Motor neuron (in vitro differentiated cells): ENCODE data around the gene WDR26. TPM values are rescaled to one million over a fixed set of nuclear protein-coding genes. Genes with fewer than 3 reads are reported as not detected.

Experiments used
- ATAC-seq, 8 experiments: fragments of 200-7000 bp; cut with Tn5 transposase; replicated peaks in 6 of 8; 2 replicates each; pipeline ENCODE4 v1.8.0; 2021; ENCODE audit warnings: mild to moderate bottlenecking in 8 of 8, moderate library complexity in 8 of 8
- H3K27ac ChIP-seq, 2 donors: fragments of 250-450 bp; sonication (Bioruptor Pico); 2 replicates each; pipeline ENCODE4 v1.9.0; 2021; ENCODE audit warnings: antibody characterized with exemption in 2 of 2, mild to moderate bottlenecking in 2 of 2, moderate library complexity in 1 of 2
- H3K4me1 ChIP-seq, 2 donors: fragments of 250-450 bp; sonication (Bioruptor Pico); replicated peaks in 1 of 2; 2 replicates each; pipeline ENCODE4 v1.6.1; 2021; ENCODE audit warnings: antibody characterized with exemption in 2 of 2, mild to moderate bottlenecking in 2 of 2, moderate library complexity in 1 of 2
- H3K4me3 ChIP-seq, 5 donors: fragments of 250-450 bp; sonication (Bioruptor Pico); 2 replicates each; pipeline ENCODE4 v1.9.0; 2021; ENCODE audit warnings: antibody characterized with exemption in 5 of 5, mild to moderate bottlenecking in 5 of 5, moderate library complexity in 4 of 5
- WGBS, 10 experiments: fragments of 450-650 bp; shearing (Covaris generic); methylation state at CpG; one replicate each; pipeline ENCODE4 v1.0.0; 2022; 5-methylcytosine and 5-hydroxymethylcytosine counted together
- in situ Hi-C, 9 experiments: fragments of 400-800 bp; cut with MboI; loops; one replicate each; pipeline ENCODE4 v1.15.0; 2021; ENCODE audit warnings: low sequenced_read_pairs in 9 of 9, low pct_unique_long_range_greater_than_20kb in 2 of 9; ENCODE audit not compliant: unreplicated experiment in 9 of 9
- total RNA-seq, 8 experiments: library from RNA; unstranded; fragments of 300-600 nt; gene quantifications; 2 replicates each; pipeline versions ENCODE4 v1.2.3 to v1.2.4, GENCODE V29; 2022

The WDR26 gene
- total RNA-seq, 8 experiments from 2014 or later: 47.4 to 116 (median 55.1) TPM

- H3K27ac ChIP-seq: no peak overlapping the region
- 0 to 100% (median 83%) methylated on average over 1 to 2 of the region's 2 CpGs; no CpG with 5 or more reads in 3 of the 10 experiments for WGBS, 10 experiments
- H3K4me3 ChIP-seq: no peak overlapping the region
- H3K4me1 ChIP-seq: no peaks in the 10 kb centered on the region
- in situ Hi-C loops: no loop called here
- peak in 1 of 8 experiments; percentile 40 for ATAC-seq
Observed at GRCh38 chr1:224405604-224405970, 29.0 kb downstream of the WDR26 start.

- no peak overlapping the region for H3K4me3 ChIP-seq
- in situ Hi-C loops: no loop called here
- WGBS, 10 experiments: 0 to 100% (median 83%) methylated on average over 1 to 3 of the region's 3 CpGs
- H3K27ac ChIP-seq: no peak overlapping the region
- peak in 1 of 8 experiments; percentile 83 for ATAC-seq
- H3K4me1 ChIP-seq: no peaks in the 10 kb centered on the region
Observed at GRCh38 chr1:224404916-224405603, 29.5 kb downstream of the WDR26 start.

- ATAC-seq: no peak
- WGBS, 10 experiments: 57 to 100% (median 96%) methylated on average over 1 of the region's 1 CpG; no CpG with 5 or more reads in 4 of the 10 experiments
Observed at GRCh38 chr1:224402472-224403036, 32.0 kb downstream of the WDR26 start.

GRCh38 chr1:224399887-224400286 lies 34.7 kb downstream of the WDR26 start:
- ATAC-seq: no peak
- in situ Hi-C loops: no loop called here
- Histone ChIP-seq H3K4me3 (no peak overlapping the region), H3K27ac (no peak overlapping the region), H3K4me1 (no peaks in the 10 kb centered on the region)
- 94 to 100% (median 100%) methylated on average over 1 of the region's 1 CpG; no CpG with 5 or more reads in 5 of the 10 experiments for WGBS, 10 experiments

More at GRCh38 chr1:224402472-224403036, 32.0 kb downstream of the WDR26 start:
- Histone ChIP-seq H3K27ac (no peak overlapping the region), H3K4me3 (no peak overlapping the region), H3K4me1 (no peaks in the 10 kb centered on the region)
- in situ Hi-C loops: no loop called here

GRCh38 chr1:224393294-224393693 lies 41.3 kb downstream of the WDR26 start:
- WGBS, 10 experiments: 78 to 100% (median 93%) methylated on average over 1 to 3 of the region's 3 CpGs
- in situ Hi-C loops: no loop called here
- no peak overlapping the region for H3K27ac ChIP-seq
- ATAC-seq: no peak
- H3K4me3 ChIP-seq: no peak overlapping the region
- H3K4me1 ChIP-seq: no peaks in the 10 kb centered on the region

- 33 to 100% (median 97%) methylated on average over 1 to 4 of the region's 4 CpGs for WGBS, 10 experiments
- Histone ChIP-seq H3K4me3 (no peak overlapping the region), H3K4me1 (no peaks in the 10 kb centered on the region), H3K27ac (no peak overlapping the region)
- no peak for ATAC-seq
- in situ Hi-C loops: no loop called here
Observed at GRCh38 chr1:224392411-224393249, 42.0 kb downstream of the WDR26 start.

GRCh38 chr1:224390517-224390916 lies 44.1 kb downstream of the WDR26 start:
- WGBS, 10 experiments: 89 to 100% (median 95%) methylated on average over 3 to 5 of the region's 5 CpGs; no CpG with 5 or more reads in 1 of the 10 experiments
- Histone ChIP-seq H3K27ac (no peak overlapping the region), H3K4me1 (no peaks in the 10 kb centered on the region), H3K4me3 (no peak overlapping the region)
- no peak for ATAC-seq
- in situ Hi-C loops: no loop called here

GRCh38 chr1:224387943-224388342 lies 46.7 kb downstream of the WDR26 start:
- in situ Hi-C loops: no loop called here
- Histone ChIP-seq H3K27ac (no peak overlapping the region), H3K4me1 (no peaks in the 10 kb centered on the region), H3K4me3 (no peak overlapping the region)
- no peak for ATAC-seq
- 86 to 100% (median 89%) methylated on average over 1 to 2 of the region's 2 CpGs; no CpG with 5 or more reads in 1 of the 10 experiments for WGBS, 10 experiments

GRCh38 chr1:224387302-224387912 lies 47.2 kb downstream of the WDR26 start:
- in situ Hi-C loops: no loop called here
- 40 to 100% (median 70%) methylated on average over 1 to 6 of the region's 6 CpGs for WGBS, 10 experiments

GRCh38 chr1:224383218-224383617 lies 51.4 kb downstream of the WDR26 start:
- in situ Hi-C loops: no loop called here
- ATAC-seq: no peak
- Histone ChIP-seq H3K4me1 (no peaks in the 10 kb centered on the region), H3K27ac (no peak overlapping the region), H3K4me3 (no peak overlapping the region)
- WGBS, 10 experiments: 90 to 100% (median 97%) methylated on average over 1 to 3 of the region's 3 CpGs

More at GRCh38 chr1:224387302-224387912, 47.2 kb downstream of the WDR26 start:
- Histone ChIP-seq H3K4me1 (no peaks in the 10 kb centered on the region), H3K4me3 (no peak overlapping the region), H3K27ac (no peak overlapping the region)
- peak in 2 of 8 experiments; percentile 41 to 58 for ATAC-seq

- in situ Hi-C loops: no loop called here
- no peaks in the 10 kb centered on the region for H3K4me1 ChIP-seq
- ATAC-seq: no peak
- H3K4me3 ChIP-seq: no peak overlapping the region
- H3K27ac ChIP-seq: no peak overlapping the region
- WGBS, 10 experiments: 70 to 100% (median 88%) methylated on average over 1 to 4 of the region's 4 CpGs; no CpG with 5 or more reads in 2 of the 10 experiments
Observed at GRCh38 chr1:224381880-224382548, 52.6 kb downstream of the WDR26 start.

GRCh38 chr1:224380003-224380402 lies 54.6 kb downstream of the WDR26 start:
- in situ Hi-C loops: no loop called here
- H3K4me1 ChIP-seq: no peaks in the 10 kb centered on the region
- no peak for ATAC-seq
- H3K4me3 ChIP-seq: no peak overlapping the region
- no peak overlapping the region for H3K27ac ChIP-seq
- WGBS, 10 experiments: 0 to 100% (median 90%) methylated on average over 1 to 4 of the region's 4 CpGs
